ENCODE measurements around the gene TBC1D14. TPM values are rescaled to one million over a fixed set of nuclear protein-coding genes. Genes with fewer than 3 reads are reported as not detected.
"Not testable (repeated sequence)": the region's sequence is repeated elsewhere in the genome, so short reads cannot be mapped to it uniquely, and the experiment has no call there.

TBC1D14 gene
- polyA plus RNA-seq, 1 donor from 2014 or later = 28.2 TPM

DNA sequence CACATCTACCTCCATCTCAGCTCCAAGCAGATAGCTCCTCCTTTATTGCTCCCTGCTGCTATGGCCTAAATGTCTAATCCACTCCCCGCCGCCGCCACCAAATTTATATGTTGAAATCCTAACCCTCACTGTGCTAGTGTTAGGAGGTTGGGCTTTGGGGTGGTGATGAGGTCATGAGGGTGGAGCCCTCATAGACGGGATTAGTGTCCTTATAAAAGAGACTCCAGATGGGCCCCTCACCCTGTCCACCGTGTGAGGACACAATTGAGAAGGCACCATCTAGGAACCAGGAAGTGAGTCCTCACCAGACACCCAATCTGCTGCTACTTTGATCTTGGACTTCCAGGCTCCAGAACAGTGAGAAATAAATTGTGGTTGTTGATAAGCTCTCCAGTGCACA is 13.6 kb upstream of the TBC1D14 start:
- Mint-ChIP-seq H3K4me1 (peaks cover 3 to 6% (median 4%) of the 10 kb centered on the region in 3 donors), H3K36me3 (peaks cover 2% of the 10 kb centered on the region), H3K27me3 (peaks cover 1% of the 10 kb centered on the region), H3K4me3 (no peak overlapping the region), H3K27ac (no peak overlapping the region), H3K9me3 (no peaks in the 10 kb centered on the region)

DNA sequence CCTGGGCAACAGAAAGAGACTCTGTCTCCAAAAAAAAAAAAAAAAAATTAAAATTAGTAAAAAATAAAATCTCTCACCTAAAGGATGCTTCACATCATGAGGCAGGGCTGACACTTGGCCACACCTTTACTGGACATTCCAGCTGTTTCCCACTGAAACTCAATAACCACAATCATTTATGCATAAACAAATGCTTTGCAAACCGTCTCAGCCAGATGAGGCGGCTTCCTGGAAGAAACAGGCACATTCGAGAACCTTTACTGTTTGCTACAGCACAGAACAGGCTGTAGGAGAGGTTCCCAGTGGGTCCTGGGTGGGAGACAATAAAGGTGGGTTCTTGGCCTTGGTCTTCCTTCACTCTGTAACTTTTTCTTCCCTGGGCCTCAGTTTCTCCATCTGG is 10.9 kb upstream of the TBC1D14 start:
- H3K9me3 Mint-ChIP-seq = no peaks in the 10 kb centered on the region
- H3K4me3 Mint-ChIP-seq = peak overlapping the region in 1 of 4 donors; percentile 58
- H3K36me3 Mint-ChIP-seq = peaks cover 2% of the 10 kb centered on the region
- H3K27ac Mint-ChIP-seq = no peak overlapping the region
- peaks cover 3 to 7% (median 6%) of the 10 kb centered on the region in 3 donors for H3K4me1 Mint-ChIP-seq
- H3K27me3 Mint-ChIP-seq = no peaks in the 10 kb centered on the region

GRCh38 chr4:6900181-6900812 is 9.3 kb upstream of the TBC1D14 start:
- Mint-ChIP-seq H3K27ac (peak overlapping the region in 1 of 3 donors; percentile 16), H3K36me3 (peaks cover 2% of the 10 kb centered on the region), H3K27me3 (no peaks in the 10 kb centered on the region), H3K9me3 (no peaks in the 10 kb centered on the region), H3K4me3 (no peak overlapping the region), H3K4me1 (peaks cover 3 to 7% (median 6%) of the 10 kb centered on the region in 3 donors)

GRCh38 chr4:6900956-6901355 is 8.7 kb upstream of the TBC1D14 start:
- peaks cover 3 to 7% (median 6%) of the 10 kb centered on the region in 3 donors for H3K4me1 Mint-ChIP-seq
- H3K9me3 Mint-ChIP-seq = no peaks in the 10 kb centered on the region
- no peak overlapping the region for H3K4me3 Mint-ChIP-seq
- H3K36me3 Mint-ChIP-seq = peaks cover 2% of the 10 kb centered on the region
- no peak overlapping the region for H3K27ac Mint-ChIP-seq
- H3K27me3 Mint-ChIP-seq = peaks cover 2% of the 10 kb centered on the region

- Mint-ChIP-seq H3K36me3 (no peaks in the 10 kb centered on the region), H3K4me1 (peaks cover 3 to 7% (median 6%) of the 10 kb centered on the region in 3 donors), H3K27me3 (peaks cover 5% of the 10 kb centered on the region), H3K4me3 (no peak overlapping the region), H3K9me3 (no peaks in the 10 kb centered on the region), H3K27ac (no peak overlapping the region)
These were observed 7.8 kb upstream of the TBC1D14 start for GRCh38 chr4:6901669-6902317.

DNA sequence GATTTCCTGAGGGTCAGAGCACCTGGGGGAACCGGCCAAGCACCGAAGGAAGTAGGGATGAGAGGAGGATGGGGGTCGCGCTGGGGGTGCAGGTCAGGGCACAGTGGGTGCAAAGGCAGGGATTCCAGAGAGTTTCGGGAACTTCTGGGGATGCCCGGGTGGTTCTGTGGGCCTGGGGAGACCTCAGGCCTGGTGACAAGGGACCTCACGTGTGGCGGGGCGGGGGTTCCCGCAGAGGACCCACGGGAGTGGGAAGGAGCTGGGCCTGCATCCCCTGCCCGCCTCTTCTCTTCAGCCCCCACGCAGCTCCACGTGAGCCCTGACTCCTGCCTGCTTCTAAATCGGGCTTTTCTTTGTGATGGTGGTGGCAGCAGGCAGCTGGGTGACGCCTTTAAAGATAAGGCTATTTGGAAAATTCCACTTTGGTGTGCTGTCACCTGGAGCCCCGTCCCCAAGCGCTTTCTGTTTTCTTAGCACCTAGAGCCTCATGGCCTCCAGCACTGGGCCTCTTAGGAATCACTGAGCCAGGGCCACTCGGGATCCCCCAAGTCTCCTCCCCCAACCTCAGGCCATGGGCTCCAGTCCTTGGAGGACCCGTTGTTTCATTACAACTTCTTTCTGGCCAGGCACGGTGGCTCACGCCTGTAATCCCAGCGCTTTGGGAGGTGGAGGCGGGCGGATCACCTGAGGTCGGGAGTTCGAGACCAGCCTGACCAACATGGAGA is 7.1 kb upstream of the TBC1D14 start:
- Mint-ChIP-seq H3K4me1 (peaks cover 4 to 7% (median 6%) of the 10 kb centered on the region in 3 donors), H3K27me3 (peaks cover 9% of the 10 kb centered on the region), H3K27ac (no peak overlapping the region), H3K36me3 (no peaks in the 10 kb centered on the region), H3K4me3 (no peak overlapping the region), H3K9me3 (no peaks in the 10 kb centered on the region)

DNA sequence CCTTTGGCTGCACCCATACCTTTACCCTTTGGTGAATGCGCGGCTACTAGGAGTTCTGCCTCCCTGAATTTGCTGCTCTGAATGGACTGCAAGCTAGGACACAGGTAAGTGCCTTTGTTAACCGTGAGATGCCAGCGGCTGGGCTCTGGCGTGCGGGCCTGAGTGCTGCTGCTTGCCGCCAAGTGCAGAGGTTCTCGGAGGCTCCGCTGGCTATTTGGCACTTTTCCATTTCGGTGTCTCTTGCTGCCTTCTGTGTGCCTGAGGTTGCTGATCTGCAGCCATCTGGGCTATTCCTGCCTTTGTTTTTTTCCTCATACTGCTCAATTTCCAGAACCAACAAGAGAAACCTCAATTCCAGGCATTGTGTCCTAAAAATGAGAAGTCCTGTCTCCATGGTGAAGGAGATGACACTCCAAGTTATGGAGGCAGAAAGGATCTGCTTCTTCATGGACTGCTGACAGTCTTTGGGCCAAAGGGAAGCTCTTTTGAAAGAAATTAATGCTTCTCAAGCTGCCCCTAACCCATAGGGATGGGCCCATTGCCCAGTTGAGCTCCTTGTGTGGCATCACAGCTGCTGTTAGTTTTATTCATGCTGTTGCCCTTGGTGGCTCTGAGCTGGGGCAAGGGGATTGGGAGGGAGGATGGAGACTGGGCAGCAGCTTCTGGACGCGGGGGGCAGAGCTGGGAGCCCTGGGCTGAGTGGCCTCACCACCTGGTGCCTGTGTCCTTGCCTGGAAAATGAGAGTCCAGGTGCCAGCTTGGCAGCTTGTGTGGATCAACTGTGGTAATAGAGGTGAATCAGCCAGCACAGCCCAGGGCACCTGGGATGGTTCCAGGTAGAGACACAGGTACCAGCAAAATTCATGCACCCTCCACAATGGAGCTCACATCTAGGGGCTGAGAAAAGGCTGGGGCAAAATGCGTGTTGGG is 3.8 kb upstream of the TBC1D14 start:
- peak overlapping the region in 1 of 4 donors; percentile 48 for H3K4me3 Mint-ChIP-seq
- peaks cover 16% of the 10 kb centered on the region for H3K27me3 Mint-ChIP-seq
- peaks cover 12 to 15% (median 12%) of the 10 kb centered on the region in 3 donors for H3K4me1 Mint-ChIP-seq
- no peak overlapping the region for H3K27ac Mint-ChIP-seq
- no peaks in the 10 kb centered on the region for H3K9me3 Mint-ChIP-seq
- no peaks in the 10 kb centered on the region for H3K36me3 Mint-ChIP-seq

GRCh38 chr4:6906486-6906885 is 3.1 kb upstream of the TBC1D14 start:
- peaks cover 16 to 20% (median 17%) of the 10 kb centered on the region in 3 donors for H3K4me1 Mint-ChIP-seq
- not testable (repeated sequence) for H3K27ac Mint-ChIP-seq, H3K9me3 Mint-ChIP-seq, H3K36me3 Mint-ChIP-seq
- peaks cover 17% of the 10 kb centered on the region for H3K27me3 Mint-ChIP-seq
- peak overlapping the region in 1 of 4 donors; percentile 48 for H3K4me3 Mint-ChIP-seq

- peak overlapping the region in 3 of 4 donors; percentile 83 to 86 (median 84) for H3K4me3 Mint-ChIP-seq
- H3K9me3 Mint-ChIP-seq = no peaks in the 10 kb centered on the region
- H3K27me3 Mint-ChIP-seq = peaks cover 17% of the 10 kb centered on the region
- no peaks in the 10 kb centered on the region for H3K36me3 Mint-ChIP-seq
- H3K27ac Mint-ChIP-seq = peak overlapping the region; percentile 39 to 75 (median 68)
- peaks cover 18 to 26% (median 25%) of the 10 kb centered on the region in 3 donors for H3K4me1 Mint-ChIP-seq
These were observed 1.9 kb upstream of the TBC1D14 start for GRCh38 chr4:6907658-6908191.

GRCh38 chr4:6908432-6909112 is 1.1 kb upstream of the TBC1D14 start:
- peaks cover 17% of the 10 kb centered on the region for H3K27me3 Mint-ChIP-seq
- H3K36me3 Mint-ChIP-seq = no peaks in the 10 kb centered on the region
- peak overlapping the region; percentile 69 to 93 (median 75) for H3K27ac Mint-ChIP-seq
- H3K9me3 Mint-ChIP-seq = no peaks in the 10 kb centered on the region
- peak overlapping the region; percentile 84 to 98 (median 90) for H3K4me3 Mint-ChIP-seq
- H3K4me1 Mint-ChIP-seq = peaks cover 18 to 28% (median 25%) of the 10 kb centered on the region in 3 donors

DNA sequence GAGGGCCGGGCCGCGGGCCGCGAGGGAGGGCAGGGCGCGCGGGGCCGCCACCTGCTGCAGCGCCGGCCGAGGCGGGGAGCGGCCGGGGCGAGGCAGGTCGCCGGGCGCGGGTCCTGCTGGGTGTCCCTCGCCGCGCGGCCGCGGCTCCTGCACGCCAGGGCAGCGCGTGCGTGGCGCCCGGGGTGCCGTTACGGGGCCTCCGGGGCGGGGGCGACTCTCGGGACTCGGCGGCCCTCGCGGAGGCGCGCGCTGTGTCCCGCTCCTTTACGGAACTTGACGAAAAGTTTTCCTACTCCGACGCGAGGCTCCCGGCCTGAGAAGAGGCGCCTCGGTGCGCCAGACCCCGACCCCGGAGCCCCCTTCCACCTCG is 329 bp downstream of the TBC1D14 start:
- Mint-ChIP-seq H3K9me3 (no peaks in the 10 kb centered on the region), H3K36me3 (no peaks in the 10 kb centered on the region), H3K27ac (peak overlapping the region in 2 of 3 donors; percentile 80 to 86), H3K4me3 (peak overlapping the region; percentile 86 to 95 (median 94)), H3K27me3 (peaks cover 17% of the 10 kb centered on the region), H3K4me1 (peaks cover 18 to 31% (median 25%) of the 10 kb centered on the region in 3 donors)

DNA sequence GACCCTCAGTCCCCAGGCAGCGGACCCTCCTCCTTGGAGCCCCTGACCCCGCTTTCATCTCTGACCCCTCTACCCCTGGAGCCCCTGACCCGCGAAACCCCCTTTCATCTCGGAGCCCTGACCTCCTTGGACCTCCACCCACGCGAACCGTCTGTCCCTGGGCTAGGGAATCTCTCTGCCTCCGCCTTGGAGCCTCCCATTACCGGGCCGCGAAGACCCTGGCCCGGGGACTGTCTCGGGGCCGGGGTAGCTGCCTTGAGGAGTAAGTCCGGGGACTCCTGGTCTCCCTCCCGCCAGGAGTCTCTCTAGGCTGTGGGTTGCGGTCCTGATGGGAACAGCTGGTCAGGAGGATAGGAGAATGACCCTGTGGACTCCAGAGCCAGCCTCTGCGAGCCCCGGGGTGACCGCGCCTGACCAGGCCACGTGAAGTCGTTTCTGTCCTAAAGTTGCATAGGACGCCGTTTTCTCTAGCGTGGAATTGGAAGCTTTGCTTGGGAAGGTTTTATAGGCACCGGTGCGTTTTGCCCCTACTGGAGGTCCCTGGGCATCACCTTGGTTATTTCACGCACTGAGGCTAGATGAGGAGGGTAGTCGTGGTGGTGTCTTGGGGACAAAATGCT is 824 bp downstream of the TBC1D14 start:
- H3K27me3 Mint-ChIP-seq = peaks cover 17% of the 10 kb centered on the region
- H3K9me3 Mint-ChIP-seq = no peaks in the 10 kb centered on the region
- H3K36me3 Mint-ChIP-seq = no peaks in the 10 kb centered on the region
- H3K4me1 Mint-ChIP-seq = peaks cover 18 to 31% (median 25%) of the 10 kb centered on the region in 3 donors
- H3K27ac Mint-ChIP-seq = peak overlapping the region; percentile 39 to 86 (median 80)
- peak overlapping the region; percentile 86 to 95 (median 94) for H3K4me3 Mint-ChIP-seq

Data from IgD-negative memory B cell (primary cell).